Natural killer cell (primary cell): ENCODE results near the gene SPOCK1. TPM values are rescaled to one million over a fixed set of nuclear protein-coding genes. Genes with fewer than 3 reads are reported as not detected.

Source experiments
- ATAC-seq, 3 donors: fragments of 150-1000 bp in 2 of 3; fragments of 200-7000 bp in 1 of 3; cut with Tn5 transposase; 1 replicate in 1 of 3; 2 replicates in 2 of 3; pipeline ENCODE4 v1.10.0; 2021; ENCODE audit warnings: mild to moderate bottlenecking in 2 of 3, moderate library complexity in 2 of 3
- DNase-seq, 2 donors: peaks; one replicate each; pipeline versions ENCODE4 v3.0.0 to v3.0.0-alpha.2; 2013 to 2021; ENCODE audit warnings: mixed read lengths in 1 of 2
- H3K27ac ChIP-seq: one replicate; pipeline ENCODE4 v1.5.1; 2013; ENCODE audit warnings: mild to moderate bottlenecking, low read length
- H3K27me3 ChIP-seq: one replicate; pipeline ENCODE4 v1.6.1; 2013; ENCODE audit warnings: low read length; ENCODE audit not compliant: control insufficient read depth, insufficient read depth
- H3K36me3 ChIP-seq: one replicate; pipeline ENCODE4 v1.6.1; 2013; ENCODE audit warnings: low read length; ENCODE audit not compliant: control insufficient read depth, insufficient read depth
- H3K4me1 ChIP-seq: one replicate; pipeline ENCODE4 v1.6.1; 2013; ENCODE audit warnings: low read length; ENCODE audit not compliant: control insufficient read depth, insufficient read depth
- H3K4me3 ChIP-seq: one replicate; pipeline ENCODE4 v1.5.1; 2013; ENCODE audit warnings: low read length
- H3K9me3 ChIP-seq: one replicate; pipeline ENCODE4 v1.6.1; 2013; ENCODE audit warnings: low read length; ENCODE audit not compliant: control insufficient read depth, insufficient read depth
- H3K27ac Mint-ChIP-seq, 2 donors: one replicate each; pipeline ENCODE4 v1.8.0; 2022; ENCODE audit warnings: mild to moderate bottlenecking in 2 of 2, mixed read lengths in 2 of 2, moderate library complexity in 1 of 2
- H3K27me3 Mint-ChIP-seq, 2 donors: one replicate each; pipeline ENCODE4 v1.8.0; 2022; ENCODE audit warnings: low read depth in 2 of 2, mixed read lengths in 2 of 2
- H3K36me3 Mint-ChIP-seq: one replicate; pipeline ENCODE4 v1.8.0; 2022; ENCODE audit warnings: mixed read lengths
- H3K4me1 Mint-ChIP-seq, 2 donors: one replicate each; pipeline ENCODE4 v1.8.0; 2022; ENCODE audit warnings: mixed read lengths in 2 of 2
- H3K4me3 Mint-ChIP-seq: one replicate; pipeline ENCODE4 v1.8.0; 2022; ENCODE audit warnings: mild to moderate bottlenecking, moderate library complexity, mixed read lengths
- H3K9me3 Mint-ChIP-seq, 2 donors: one replicate each; pipeline ENCODE4 v1.8.0; 2022; ENCODE audit warnings: mixed read lengths in 2 of 2
- CTCF ChIP-seq: fragments of 200-600 bp; IDR thresholded peaks from one replicate; pipeline ENCODE4 v1.8.0; 2022; ENCODE audit warnings: antibody characterized with exemption
- WGBS: methylation state at CpG from one replicate; pipeline ENCODE4 v1.1.7; 2013; ENCODE audit warnings: missing lambda C conversion rate; ENCODE audit not compliant: insufficient coverage; 5-methylcytosine and 5-hydroxymethylcytosine counted together
- intact Hi-C: fragments of 100-400 bp; cut with micrococcal nuclease; formaldehyde crosslinking; loops from one replicate; pipeline ENCODE4 v1.14.2; 2022
- total RNA-seq, 4 donors: library from RNA; stranded (reverse); fragments of 120-200 nt in 1 of 4; gene quantifications; one replicate each; pipeline versions ENCODE4 v1.2.3 to v1.2.4, GENCODE V29; 2013 to 2022

The SPOCK1 gene
- total RNA-seq, 3 donors from 2014 or later (not counting 1 experiment from before 2014, with no cell fraction given): 0.09 to 1.6 (median 0.61) TPM

- Histone ChIP-seq H3K9me3 (no peaks in the 10 kb centered on the region), H3K36me3 (no peaks in the 10 kb centered on the region), H3K4me3 (no peak overlapping the region), H3K4me1 (no peaks in the 10 kb centered on the region), H3K27me3 (no peaks in the 10 kb centered on the region), H3K27ac (no peak overlapping the region)
- intact Hi-C loops: no loop called here
- peaks cover 0 to 3% of the 10 kb centered on the region in 2 donors for H3K27me3 Mint-ChIP-seq
- DNase-seq (no peak), ATAC-seq (no peak)
- 83% methylated on average over 9 of the region's 9 CpGs for WGBS
- no peaks in the 10 kb centered on the region for H3K36me3 Mint-ChIP-seq
- no peaks in the 10 kb centered on the region for H3K4me1 Mint-ChIP-seq
- no peak overlapping the region for H3K4me3 Mint-ChIP-seq
- peaks cover 0 to 3% of the 10 kb centered on the region in 2 donors for H3K9me3 Mint-ChIP-seq
- no peak overlapping the region for H3K27ac Mint-ChIP-seq
- TF ChIP-seq CTCF: no peak
Measured at GRCh38 chr5:137254119-137255090, 244.7 kb downstream of the SPOCK1 start.

GRCh38 chr5:137252512-137252911 is 246.6 kb downstream of the SPOCK1 start:
- WGBS: 77% methylated on average over 2 of the region's 2 CpGs
- H3K27me3 ChIP-seq: no peaks in the 10 kb centered on the region
- Mint-ChIP-seq H3K27me3 (peaks cover 0 to 3% of the 10 kb centered on the region in 2 donors), H3K4me3 (no peak overlapping the region), H3K27ac (no peak overlapping the region), H3K4me1 (no peaks in the 10 kb centered on the region), H3K9me3 (no peaks in the 10 kb centered on the region), H3K36me3 (no peaks in the 10 kb centered on the region)
- H3K4me3 ChIP-seq: no peak overlapping the region
- no peak for ATAC-seq
- no peaks in the 10 kb centered on the region for H3K36me3 ChIP-seq
- no peaks in the 10 kb centered on the region for H3K4me1 ChIP-seq
- no peak overlapping the region for H3K27ac ChIP-seq
- H3K9me3 ChIP-seq: no peaks in the 10 kb centered on the region
- no peak for DNase-seq
- TF ChIP-seq CTCF: no peak
- intact Hi-C loops: no loop called here

- Mint-ChIP-seq H3K4me1 (no peaks in the 10 kb centered on the region), H3K36me3 (no peaks in the 10 kb centered on the region), H3K27ac (no peak overlapping the region), H3K4me3 (no peak overlapping the region), H3K27me3 (peaks cover 0 to under 1% of the 10 kb centered on the region in 2 donors), H3K9me3 (no peaks in the 10 kb centered on the region)
- H3K36me3 ChIP-seq: no peaks in the 10 kb centered on the region
- H3K4me3 ChIP-seq: no peak overlapping the region
- no peaks in the 10 kb centered on the region for H3K27me3 ChIP-seq
- 73% methylated on average over 6 of the region's 6 CpGs for WGBS
- DNase-seq: no peak
- no peak overlapping the region for H3K27ac ChIP-seq
- H3K4me1 ChIP-seq: no peaks in the 10 kb centered on the region
- intact Hi-C loops: no loop called here
- no peak for ATAC-seq
- no peaks in the 10 kb centered on the region for H3K9me3 ChIP-seq
- TF ChIP-seq CTCF: no peak
Measured at GRCh38 chr5:137250421-137250820, 248.7 kb downstream of the SPOCK1 start.
